Vagina (tissue), 2 donors: ENCODE measurements around the gene ONECUT3.

Experiments used
- CTCF ChIP-seq, 3 experiments: fragments of 450-650 bp in 2 of 3; fragments of 200-600 bp in 1 of 3; sonication (generic) in 1 of 3; IDR thresholded peaks; one replicate each; pipeline ENCODE4 v1.5.1; 2017 to 2019; ENCODE audit warnings: antibody characterized with exemption in 3 of 3, mild to moderate bottlenecking in 2 of 3, moderate library complexity in 2 of 3
- POLR2A ChIP-seq, 2 donors: fragments of 450-650 bp; IDR thresholded peaks; one replicate each; pipeline ENCODE4 v1.6.1; 2017; ENCODE audit warnings: antibody characterized with exemption in 2 of 2, mild to moderate bottlenecking in 2 of 2, moderate library complexity in 2 of 2
- POLR2AphosphoS5 ChIP-seq, 2 donors: sonication (generic); formaldehyde crosslinking; IDR thresholded peaks; one replicate each; pipeline ENCODE4 v1.9.0; 2017; ENCODE audit warnings: antibody characterized with exemption in 2 of 2, mild to moderate bottlenecking in 2 of 2, low read depth in 1 of 2; ENCODE audit not compliant: insufficient read depth in 1 of 2

GRCh38 chr19:1720237-1720636 lies 33.1 kb upstream of the ONECUT3 start:
- no peak for TF ChIP-seq POLR2AphosphoS5 (IDR thresholded peaks at IDR 0.05; ENCODE audit: insufficient read depth in 1 of 2, low read depth in 1 of 2)
- no peak for TF ChIP-seq CTCF (IDR thresholded peaks at IDR 0.05)
- no peak for TF ChIP-seq POLR2A (IDR thresholded peaks at IDR 0.05)
